GM12878 (cell line): ENCODE data around the gene RNF44.

Experiments used
- JUND ChIP-seq: IDR thresholded peaks from 2 replicates; pipeline ENCODE4 v1.6.1; 2012; ENCODE audit warnings: low read depth, mild to moderate bottlenecking, low read length, improper control_type of control experiment, moderate library complexity
- TF ChIP-seq, protein P1 (sequence below), 3 experiments: IDR thresholded peaks in 2 of 3; conservative IDR thresholded peaks in 1 of 3; 2 replicates each; pipeline ENCODE4 v1.5.1; 2011; ENCODE audit warnings: low read depth in 3 of 3, low read length in 3 of 3, mild to moderate bottlenecking in 3 of 3, control low read depth in 2 of 3, moderate library complexity in 2 of 3, inconsistent platforms in 1 of 3, mixed read lengths in 1 of 3; ENCODE audit not compliant: control insufficient read depth in 2 of 3, insufficient read depth in 1 of 3; ENCODE audit errors: extremely low read depth in 1 of 3
- TF ChIP-seq, protein P2 (sequence below): IDR thresholded peaks from 2 replicates; pipeline ENCODE4 v1.6.1; 2011; ENCODE audit warnings: borderline replicate concordance, low read depth, mild to moderate bottlenecking, moderate library complexity, mixed read lengths, low read length; ENCODE audit not compliant: insufficient read depth; ENCODE audit errors: extremely low read length

DNA sequence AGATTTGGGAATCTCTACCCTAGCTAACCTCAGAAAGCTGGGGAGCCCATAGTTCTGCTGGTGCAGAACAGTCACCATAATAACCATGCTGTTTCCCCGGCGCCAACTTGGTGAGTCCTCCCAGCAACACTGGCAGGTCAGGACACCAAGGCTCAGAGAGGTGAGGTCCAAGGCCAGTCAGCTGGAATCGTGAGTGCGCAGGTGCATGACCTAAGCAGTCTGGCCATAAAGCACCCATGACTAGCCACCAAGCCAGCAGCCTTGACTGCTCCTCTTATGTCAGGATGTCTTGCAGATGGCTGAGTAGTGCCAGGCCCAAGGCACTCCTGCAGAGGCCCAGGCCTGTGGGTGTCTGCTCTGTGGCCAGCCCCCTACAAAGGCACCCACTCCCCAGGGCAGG lies 2.6 kb downstream of the RNF44 start:
- TF ChIP-seq, protein P1, sequence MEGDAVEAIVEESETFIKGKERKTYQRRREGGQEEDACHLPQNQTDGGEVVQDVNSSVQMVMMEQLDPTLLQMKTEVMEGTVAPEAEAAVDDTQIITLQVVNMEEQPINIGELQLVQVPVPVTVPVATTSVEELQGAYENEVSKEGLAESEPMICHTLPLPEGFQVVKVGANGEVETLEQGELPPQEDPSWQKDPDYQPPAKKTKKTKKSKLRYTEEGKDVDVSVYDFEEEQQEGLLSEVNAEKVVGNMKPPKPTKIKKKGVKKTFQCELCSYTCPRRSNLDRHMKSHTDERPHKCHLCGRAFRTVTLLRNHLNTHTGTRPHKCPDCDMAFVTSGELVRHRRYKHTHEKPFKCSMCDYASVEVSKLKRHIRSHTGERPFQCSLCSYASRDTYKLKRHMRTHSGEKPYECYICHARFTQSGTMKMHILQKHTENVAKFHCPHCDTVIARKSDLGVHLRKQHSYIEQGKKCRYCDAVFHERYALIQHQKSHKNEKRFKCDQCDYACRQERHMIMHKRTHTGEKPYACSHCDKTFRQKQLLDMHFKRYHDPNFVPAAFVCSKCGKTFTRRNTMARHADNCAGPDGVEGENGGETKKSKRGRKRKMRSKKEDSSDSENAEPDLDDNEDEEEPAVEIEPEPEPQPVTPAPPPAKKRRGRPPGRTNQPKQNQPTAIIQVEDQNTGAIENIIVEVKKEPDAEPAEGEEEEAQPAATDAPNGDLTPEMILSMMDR (IDR thresholded peaks at IDR 0.05 in 2 of 3, conservative IDR thresholded peaks at IDR 0.05 in 1 of 3; ENCODE audit: control insufficient read depth in 2 of 3, extremely low read depth in 1 of 3, insufficient read depth in 1 of 3, low read depth in 3 of 3, low read length in 3 of 3), result no peak
- TF ChIP-seq, protein P2, sequence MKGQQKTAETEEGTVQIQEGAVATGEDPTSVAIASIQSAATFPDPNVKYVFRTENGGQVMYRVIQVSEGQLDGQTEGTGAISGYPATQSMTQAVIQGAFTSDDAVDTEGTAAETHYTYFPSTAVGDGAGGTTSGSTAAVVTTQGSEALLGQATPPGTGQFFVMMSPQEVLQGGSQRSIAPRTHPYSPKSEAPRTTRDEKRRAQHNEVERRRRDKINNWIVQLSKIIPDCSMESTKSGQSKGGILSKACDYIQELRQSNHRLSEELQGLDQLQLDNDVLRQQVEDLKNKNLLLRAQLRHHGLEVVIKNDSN, result no peak
- no peak for TF ChIP-seq JUND
